Measurements from ENCODE around the gene OR5B2. TPM values are rescaled to one million over a fixed set of nuclear protein-coding genes. Genes with fewer than 3 reads are reported as not detected.

The OR5B2 gene
- polyA plus RNA-seq, 2 donors = not detected

Other genes with a start within 250 kb of the OR5B2 start
- not detected for gene OR9Q2, start 239.1 kb downstream of the OR5B2 start, polyA plus RNA-seq
- not detected for gene OR1S2, start 224.0 kb downstream of the OR5B2 start, polyA plus RNA-seq
- not detected for gene OR1S1, start 215.4 kb downstream of the OR5B2 start, polyA plus RNA-seq
- gene OR10Q1, start 199.2 kb downstream of the OR5B2 start, polyA plus RNA-seq = not detected
- not detected for gene OR10W1, start 159.9 kb downstream of the OR5B2 start, polyA plus RNA-seq
- gene OR5B17, start 69.1 kb downstream of the OR5B2 start, polyA plus RNA-seq = not detected
- not detected for gene OR5B3, start 21.2 kb downstream of the OR5B2 start, polyA plus RNA-seq
- gene OR5B12, start 14.1 kb upstream of the OR5B2 start, polyA plus RNA-seq = not detected
- gene OR5B21, start 80.0 kb upstream of the OR5B2 start, polyA plus RNA-seq = not detected
- gene LPXN, start 147.7 kb upstream of the OR5B2 start, polyA plus RNA-seq = 1 to 10 TPM; 2.4 to 2.7 TPM
- 10 to 100 TPM in 1 of 2 donors, 1 to 10 TPM in 1; 7.4 to 15.5 TPM for gene ZFP91, start 150.9 kb upstream of the OR5B2 start, polyA plus RNA-seq
- under 1 TPM; 0.24 to 0.28 TPM for gene CNTF, start 194.5 kb upstream of the OR5B2 start, polyA plus RNA-seq